ENCODE measurements around the gene POM121.
"Not testable (repeated sequence)": the region's sequence is repeated elsewhere in the genome, so short reads cannot be mapped to it uniquely, and the experiment has no call there.

POM121 gene

GRCh38 chr7:72911395-72911794 is 13.5 kb upstream of the POM121 start:
- H2AFZ ChIP-seq (ENCODE audit: low read length); H3K27me3 ChIP-seq (ENCODE audit: insufficient read depth, low read length, poor library complexity, severe bottlenecking); H3K4me1 ChIP-seq (ENCODE audit: insufficient read depth, low read length, poor library complexity, severe bottlenecking); H3K4me3 ChIP-seq (ENCODE audit: low read length, poor library complexity, severe bottlenecking); H3K9me3 ChIP-seq (ENCODE audit: insufficient read depth, low read depth, low read length); H3K4me2 ChIP-seq (ENCODE audit: low read depth, low read length, poor library complexity, severe bottlenecking); H3K9ac ChIP-seq (ENCODE audit: low read depth, low read length, poor library complexity, severe bottlenecking); H3K9me2 ChIP-seq (replicated peaks; ENCODE audit: low read depth, low read length); H3K79me2 ChIP-seq (ENCODE audit: insufficient read depth, low read length); H3F3A ChIP-seq (ENCODE audit: low read depth); H4K20me1 ChIP-seq (ENCODE audit: insufficient read depth, low read length, poor library complexity, severe bottlenecking): not testable (repeated sequence)
- H3K36me3 ChIP-seq (ENCODE audit: insufficient read depth, low read length): peaks cover 31% of the 10 kb centered on the region; the same call in 1 of the 2 replicates

GRCh38 chr7:72913750-72914149 is 11.1 kb upstream of the POM121 start:
- not testable (repeated sequence) for H3K4me1 ChIP-seq (ENCODE audit: insufficient read depth, low read length, poor library complexity, severe bottlenecking); H3K9me3 ChIP-seq (ENCODE audit: insufficient read depth, low read depth, low read length); H3K9me2 ChIP-seq (replicated peaks; ENCODE audit: low read depth, low read length); H2AFZ ChIP-seq (ENCODE audit: low read length); H3K4me2 ChIP-seq (ENCODE audit: low read depth, low read length, poor library complexity, severe bottlenecking); H3K9ac ChIP-seq (ENCODE audit: low read depth, low read length, poor library complexity, severe bottlenecking); H3K4me3 ChIP-seq (ENCODE audit: low read length, poor library complexity, severe bottlenecking); H4K20me1 ChIP-seq (ENCODE audit: insufficient read depth, low read length, poor library complexity, severe bottlenecking); H3K27me3 ChIP-seq (ENCODE audit: insufficient read depth, low read length, poor library complexity, severe bottlenecking); H3F3A ChIP-seq (ENCODE audit: low read depth)
- Histone ChIP-seq H3K36me3 (ENCODE audit: insufficient read depth, low read length) (peaks cover 31% of the 10 kb centered on the region; the same call in 1 of the 2 replicates), H3K79me2 (ENCODE audit: insufficient read depth, low read length) (peaks cover 11% of the 10 kb centered on the region; the same call in 1 of the 2 replicates)

GRCh38 chr7:72914756-72915525 is 10.0 kb upstream of the POM121 start:
- not testable (repeated sequence) for H3F3A ChIP-seq (ENCODE audit: low read depth); H3K9me3 ChIP-seq (ENCODE audit: insufficient read depth, low read depth, low read length); H3K9ac ChIP-seq (ENCODE audit: low read depth, low read length, poor library complexity, severe bottlenecking); H4K20me1 ChIP-seq (ENCODE audit: insufficient read depth, low read length, poor library complexity, severe bottlenecking); H3K9me2 ChIP-seq (replicated peaks; ENCODE audit: low read depth, low read length); H3K4me1 ChIP-seq (ENCODE audit: insufficient read depth, low read length, poor library complexity, severe bottlenecking); H2AFZ ChIP-seq (ENCODE audit: low read length); H3K4me2 ChIP-seq (ENCODE audit: low read depth, low read length, poor library complexity, severe bottlenecking); H3K4me3 ChIP-seq (ENCODE audit: low read length, poor library complexity, severe bottlenecking); H3K27me3 ChIP-seq (ENCODE audit: insufficient read depth, low read length, poor library complexity, severe bottlenecking)
- Histone ChIP-seq H3K36me3 (ENCODE audit: insufficient read depth, low read length) (peaks cover 31% of the 10 kb centered on the region; the same call in 1 of the 2 replicates), H3K79me2 (ENCODE audit: insufficient read depth, low read length) (peaks cover 18% of the 10 kb centered on the region; the same call in 1 of the 2 replicates)
- TF ChIP-seq CTCF (conservative IDR thresholded peaks at IDR 0.05; ENCODE audit: low read length): peak; percentile 68

GRCh38 chr7:72919256-72919775 is 5.6 kb upstream of the POM121 start:
- H3K4me1 ChIP-seq (ENCODE audit: insufficient read depth, low read length, poor library complexity, severe bottlenecking): peaks cover 4% of the 10 kb centered on the region
- no peak overlapping the region for H3K4me3 ChIP-seq (ENCODE audit: low read length, poor library complexity, severe bottlenecking)
- H3F3A ChIP-seq (ENCODE audit: low read depth): no peaks in the 10 kb centered on the region
- no peak overlapping the region for H3K9ac ChIP-seq (ENCODE audit: low read depth, low read length, poor library complexity, severe bottlenecking)
- no peak overlapping the region for H2AFZ ChIP-seq (ENCODE audit: low read length)
- peaks cover 6% of the 10 kb centered on the region for H4K20me1 ChIP-seq (ENCODE audit: insufficient read depth, low read length, poor library complexity, severe bottlenecking)
- no peaks in the 10 kb centered on the region for H3K9me3 ChIP-seq (ENCODE audit: insufficient read depth, low read depth, low read length)
- peaks cover 39% of the 10 kb centered on the region for H3K79me2 ChIP-seq (ENCODE audit: insufficient read depth, low read length)
- H3K9me2 ChIP-seq (replicated peaks; ENCODE audit: low read depth, low read length): no peaks in the 10 kb centered on the region
- H3K4me2 ChIP-seq (ENCODE audit: low read depth, low read length, poor library complexity, severe bottlenecking): no peak overlapping the region
- H3K36me3 ChIP-seq (ENCODE audit: insufficient read depth, low read length): peaks cover 12% of the 10 kb centered on the region; the same call in 1 of the 2 replicates
- no peaks in the 10 kb centered on the region for H3K27me3 ChIP-seq (ENCODE audit: insufficient read depth, low read length, poor library complexity, severe bottlenecking)
- TF ChIP-seq EZH2phosphoT487 (IDR thresholded peaks at IDR 0.05; ENCODE audit: borderline replicate concordance) (no peak), CTCF (conservative IDR thresholded peaks at IDR 0.05; ENCODE audit: low read length) (no peak)
